MG63 (cell line): ENCODE results near the gene KREMEN2. TPM values are rescaled to one million over a fixed set of nuclear protein-coding genes. Genes with fewer than 3 reads are reported as not detected.
"Not testable (repeated sequence)": the region's sequence is repeated elsewhere in the genome, so short reads cannot be mapped to it uniquely, and the experiment has no call there.

Source experiments
- DNase-seq: peaks from one replicate; pipeline ENCODE4 v3.0.0-alpha.2; 2020
- H3K27me3 ChIP-seq: fragments of 250-450 bp; sonication (Bioruptor Pico); 2 replicates; pipeline ENCODE4 v1.5.1; 2020; ENCODE audit warnings: mild to moderate bottlenecking, moderate library complexity
- H3K36me3 ChIP-seq: fragments of 250-450 bp; sonication (Bioruptor Pico); 2 replicates; pipeline ENCODE4 v1.5.1; 2020; ENCODE audit warnings: mild to moderate bottlenecking, moderate library complexity
- H3K4me3 ChIP-seq: fragments of 250-450 bp; sonication (Bioruptor Pico); 2 replicates; pipeline ENCODE4 v1.5.1; 2020; ENCODE audit warnings: mild to moderate bottlenecking, moderate library complexity
- H3K9me3 ChIP-seq: fragments of 250-450 bp; sonication (Bioruptor Pico); 2 replicates; pipeline ENCODE4 v1.5.1; 2020; ENCODE audit warnings: mild to moderate bottlenecking, moderate library complexity
- total RNA-seq: library from RNA; depleted of rRNA; stranded (reverse); fragments of >200 nt; shearing (Covaris generic); gene quantifications from 2 replicates; pipeline ENCODE4 v1.2.3, GENCODE V29; 2014; ENCODE audit warnings: low replicate concordance; rRNA removed

The KREMEN2 gene
- total RNA-seq: 0.26 and 1.0 TPM in 2 replicates

GRCh38 chr16:2963723-2964474 is at the start of gene KREMEN2:
KREMEN2 (plus strand) TSS chr16:2964275; CDS start chr16:2964521, 246 bp downstream.
- DNase-seq: peak; percentile 64
- Histone ChIP-seq H3K36me3 (no peaks in the 10 kb centered on the region), H3K9me3 (no peaks in the 10 kb centered on the region), H3K4me3 (peak within 1 kb of the TSS; percentile 39), H3K27me3 (peaks cover 32% of the 10 kb centered on the region)

GRCh38 chr16:2915196-2915929 is 48.7 kb upstream of the KREMEN2 start:
- Histone ChIP-seq H3K4me3 (no peak overlapping the region), H3K36me3 (peaks cover 61% of the 10 kb centered on the region), H3K9me3 (no peaks in the 10 kb centered on the region), H3K27me3 (no peaks in the 10 kb centered on the region)
- peak; percentile 80 for DNase-seq

GRCh38 chr16:2919511-2920255 is 44.4 kb upstream of the KREMEN2 start:
- Histone ChIP-seq H3K4me3 (no peak overlapping the region), H3K36me3 (peaks cover 80% of the 10 kb centered on the region), H3K9me3 (no peaks in the 10 kb centered on the region), H3K27me3 (no peaks in the 10 kb centered on the region)
- peak; percentile 80 for DNase-seq

GRCh38 chr16:2923481-2923880 is 40.6 kb upstream of the KREMEN2 start:
- Histone ChIP-seq H3K36me3 (peaks cover 66% of the 10 kb centered on the region), H3K4me3 (no peak overlapping the region), H3K27me3 (no peaks in the 10 kb centered on the region), H3K9me3 (peaks cover 5% of the 10 kb centered on the region; the same call in 1 of the 2 replicates)
- no peak for DNase-seq

DNA sequence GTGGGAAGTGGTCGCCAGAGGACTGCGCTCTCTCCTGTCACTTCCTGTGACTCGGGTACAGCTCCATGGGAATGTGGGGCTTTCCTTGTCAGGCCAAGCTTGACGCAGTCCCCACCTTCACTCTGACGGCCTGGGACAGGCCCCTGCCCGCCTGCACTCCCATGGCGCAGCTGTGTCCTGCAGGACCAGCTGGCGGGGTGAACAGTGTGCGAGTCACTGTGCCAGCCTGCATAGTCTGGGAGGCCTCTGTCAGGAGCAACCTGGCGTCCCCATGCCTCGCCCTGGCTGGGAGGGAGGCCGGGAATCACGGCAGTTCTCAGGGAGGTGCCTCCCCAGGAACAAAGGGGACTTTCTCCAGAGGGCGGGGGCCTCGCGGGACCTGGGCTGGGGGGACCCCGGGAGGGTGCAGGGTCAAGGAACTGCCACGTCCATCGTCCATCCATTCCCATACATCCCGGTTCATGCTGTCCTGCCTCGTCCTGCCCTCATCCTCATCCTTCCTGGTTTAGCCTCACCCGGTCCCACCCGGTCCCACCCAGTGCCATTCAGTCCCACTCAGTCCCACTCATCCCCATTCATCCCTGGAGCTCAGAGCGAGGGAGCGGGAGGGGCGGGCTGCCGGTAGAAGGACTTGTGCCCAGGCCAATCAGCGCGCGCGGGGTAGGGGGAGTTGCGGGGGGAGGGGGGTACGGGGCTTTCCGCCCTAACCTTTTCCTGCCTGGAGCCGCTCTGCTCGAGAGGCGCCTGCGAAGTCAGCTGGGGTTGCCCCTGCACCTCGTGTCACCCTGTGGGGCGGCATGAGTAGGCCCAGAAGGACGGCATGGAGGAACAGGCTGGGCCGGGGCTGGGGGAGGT is 38.9 kb upstream of the KREMEN2 start:
- no peak overlapping the region for H3K4me3 ChIP-seq
- peaks cover 5% of the 10 kb centered on the region; the same call in 1 of the 2 replicates for H3K9me3 ChIP-seq
- H3K36me3 ChIP-seq: peaks cover 65% of the 10 kb centered on the region
- H3K27me3 ChIP-seq: no peaks in the 10 kb centered on the region
- DNase-seq: no peak

GRCh38 chr16:2925951-2926649 is 38.0 kb upstream of the KREMEN2 start:
- DNase-seq: no peak
- Histone ChIP-seq H3K27me3 (no peaks in the 10 kb centered on the region), H3K4me3 (no peak overlapping the region), H3K9me3 (peaks cover 5% of the 10 kb centered on the region; the same call in 1 of the 2 replicates), H3K36me3 (peaks cover 67% of the 10 kb centered on the region)

- H3K36me3 ChIP-seq: peaks cover 67% of the 10 kb centered on the region
- H3K9me3 ChIP-seq: peaks cover 5% of the 10 kb centered on the region; the same call in 1 of the 2 replicates
- no peaks in the 10 kb centered on the region for H3K27me3 ChIP-seq
- peak overlapping the region; percentile 11; the same call in 1 of the 2 replicates for H3K4me3 ChIP-seq
- DNase-seq: no peak
Observed at GRCh38 chr16:2926650-2926999, 37.5 kb upstream of the KREMEN2 start.

GRCh38 chr16:2927010-2927646 is 36.9 kb upstream of the KREMEN2 start:
- H3K27me3 ChIP-seq: no peaks in the 10 kb centered on the region
- H3K4me3 ChIP-seq: peak overlapping the region; percentile 11; the same call in 1 of the 2 replicates
- peak; percentile 79 for DNase-seq
- H3K9me3 ChIP-seq: peaks cover 5% of the 10 kb centered on the region; the same call in 1 of the 2 replicates
- H3K36me3 ChIP-seq: peaks cover 64% of the 10 kb centered on the region

- H3K4me3 ChIP-seq, H3K9me3 ChIP-seq, DNase-seq, H3K27me3 ChIP-seq: not testable (repeated sequence)
- peaks cover 60% of the 10 kb centered on the region for H3K36me3 ChIP-seq
Observed at GRCh38 chr16:2928151-2928550, 35.9 kb upstream of the KREMEN2 start.

GRCh38 chr16:2928796-2929195 is 35.3 kb upstream of the KREMEN2 start:
- DNase-seq: no peak
- Histone ChIP-seq H3K27me3 (no peaks in the 10 kb centered on the region), H3K36me3 (peaks cover 61% of the 10 kb centered on the region), H3K9me3 (peaks cover 5% of the 10 kb centered on the region; the same call in 1 of the 2 replicates), H3K4me3 (no peak overlapping the region)

- no peak overlapping the region for H3K4me3 ChIP-seq
- no peak for DNase-seq
- no peaks in the 10 kb centered on the region for H3K27me3 ChIP-seq
- peaks cover 5% of the 10 kb centered on the region; the same call in 1 of the 2 replicates for H3K9me3 ChIP-seq
- peaks cover 61% of the 10 kb centered on the region for H3K36me3 ChIP-seq
Observed at GRCh38 chr16:2929693-2930092, 34.4 kb upstream of the KREMEN2 start.

DNA sequence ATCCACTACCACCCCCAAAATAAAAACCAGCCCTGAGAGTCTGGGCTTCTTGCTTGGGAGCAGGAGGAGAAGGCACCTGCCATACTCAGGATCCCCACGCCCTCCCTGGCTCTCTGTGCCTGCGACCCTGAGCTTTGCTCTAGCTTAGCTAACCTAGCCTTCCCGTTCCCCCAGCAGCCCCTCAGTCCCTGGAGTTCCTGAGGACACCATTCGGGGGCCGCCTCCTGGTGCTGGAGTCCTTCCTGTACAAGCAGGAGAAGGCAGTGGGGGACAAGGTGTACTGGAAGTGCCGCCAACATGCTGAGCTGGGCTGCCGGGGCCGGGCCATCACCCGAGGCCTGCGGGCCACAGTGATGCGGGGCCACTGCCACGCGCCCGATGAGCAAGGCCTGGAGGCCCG is 33.8 kb upstream of the KREMEN2 start:
- no peak for DNase-seq
- Histone ChIP-seq H3K36me3 (peaks cover 58% of the 10 kb centered on the region), H3K27me3 (no peaks in the 10 kb centered on the region), H3K4me3 (no peak overlapping the region), H3K9me3 (peaks cover 5% of the 10 kb centered on the region; the same call in 1 of the 2 replicates)

DNA sequence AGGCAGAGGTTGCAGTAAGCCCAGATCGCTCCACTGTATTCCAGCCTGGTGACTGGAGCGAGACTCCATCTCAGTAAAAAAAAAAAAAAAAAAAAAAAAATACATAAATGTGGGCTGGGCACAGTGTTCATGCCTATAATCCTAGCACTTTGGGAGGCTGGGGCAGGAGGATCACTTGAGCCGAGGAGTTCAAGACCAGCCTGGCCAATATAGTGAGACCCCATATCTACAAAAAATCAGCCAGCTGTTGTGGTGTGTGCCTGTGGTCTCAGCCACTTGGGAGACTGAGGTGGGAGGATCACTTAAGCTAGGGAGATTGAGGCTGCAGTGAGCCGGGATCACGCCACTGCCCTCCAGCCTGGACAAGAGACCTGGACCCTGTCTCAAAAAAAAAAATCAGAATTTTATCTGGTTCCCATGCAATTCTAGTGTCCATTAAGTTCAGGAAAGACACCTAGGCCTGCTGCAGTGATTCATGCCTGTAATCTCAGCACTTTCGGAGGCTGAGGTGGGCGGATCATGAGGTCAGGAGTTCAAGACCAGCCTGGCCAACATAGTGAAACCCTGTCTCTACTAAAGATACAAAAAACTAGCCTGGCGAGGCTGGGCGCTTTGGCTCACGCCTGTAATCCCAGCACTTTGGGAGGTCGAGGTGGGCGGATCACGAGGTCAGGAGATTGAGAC is 32.7 kb upstream of the KREMEN2 start:
- H3K36me3 ChIP-seq: peaks cover 65% of the 10 kb centered on the region
- not testable (repeated sequence) for H3K4me3 ChIP-seq, H3K27me3 ChIP-seq, DNase-seq, H3K9me3 ChIP-seq

DNA sequence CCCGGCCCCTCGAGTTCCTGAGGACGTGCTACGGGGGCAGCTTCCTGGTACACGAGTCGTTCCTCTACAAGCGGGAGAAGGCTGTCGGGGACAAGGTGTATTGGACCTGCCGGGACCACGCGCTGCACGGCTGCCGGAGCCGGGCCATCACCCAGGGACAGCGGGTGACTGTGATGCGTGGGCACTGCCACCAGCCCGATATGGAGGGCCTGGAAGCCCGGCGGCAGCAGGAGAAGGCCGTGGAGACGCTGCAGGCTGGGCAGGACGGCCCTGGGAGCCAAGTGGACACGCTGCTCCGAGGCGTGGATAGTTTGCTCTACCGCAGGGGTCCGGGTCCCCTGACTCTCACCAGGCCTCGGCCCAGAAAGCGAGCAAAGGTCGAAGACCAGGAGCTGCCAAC is 30.9 kb upstream of the KREMEN2 start:
- H3K4me3 ChIP-seq: no peak overlapping the region
- H3K27me3 ChIP-seq: no peaks in the 10 kb centered on the region
- no peak for DNase-seq
- H3K36me3 ChIP-seq: peaks cover 72% of the 10 kb centered on the region
- H3K9me3 ChIP-seq: no peaks in the 10 kb centered on the region

DNA sequence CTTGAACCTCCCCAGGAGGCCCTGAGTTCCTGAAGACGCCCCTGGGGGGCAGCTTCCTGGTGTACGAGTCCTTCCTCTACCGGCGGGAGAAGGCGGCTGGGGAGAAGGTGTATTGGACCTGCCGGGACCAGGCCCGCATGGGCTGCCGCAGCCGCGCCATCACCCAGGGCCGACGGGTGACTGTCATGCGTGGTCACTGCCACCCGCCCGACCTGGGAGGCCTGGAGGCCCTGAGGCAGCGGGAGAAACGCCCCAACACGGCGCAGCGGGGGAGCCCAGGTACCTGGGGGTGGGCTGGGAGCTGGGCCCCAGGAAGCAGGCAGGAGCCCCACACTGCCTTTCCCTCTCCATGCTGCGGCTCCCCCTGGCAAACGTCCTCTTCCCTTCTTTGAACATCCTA is 30.4 kb upstream of the KREMEN2 start:
- peaks cover 70% of the 10 kb centered on the region for H3K36me3 ChIP-seq
- H3K27me3 ChIP-seq: no peaks in the 10 kb centered on the region
- H3K4me3 ChIP-seq: no peak overlapping the region
- H3K9me3 ChIP-seq: no peaks in the 10 kb centered on the region
- no peak for DNase-seq
